GM21825 (cell line): Measurements from ENCODE around the gene NEK1.
"Not testable (repeated sequence)": the region's sequence is repeated elsewhere in the genome, so short reads cannot be mapped to it uniquely, and the experiment has no call there.

Source experiments
- ATAC-seq: cut with Tn5 transposase; IDR thresholded peaks from one replicate; pipeline ENCODE4 v1.9.1; 2021; ENCODE audit warnings: mild to moderate bottlenecking, moderate library complexity; ENCODE audit not compliant: unreplicated experiment

NEK1 gene

GRCh38 chr4:169626331-169627282 lies 14.2 kb upstream of the NEK1 start:
- ATAC-seq = no peak

- no peak for ATAC-seq
These were observed 13.5 kb upstream of the NEK1 start for GRCh38 chr4:169625886-169626285.

- ATAC-seq = not testable (repeated sequence)
These were observed 11.6 kb upstream of the NEK1 start for GRCh38 chr4:169624012-169624411.

- ATAC-seq = no peak
These were observed 10.2 kb upstream of the NEK1 start for GRCh38 chr4:169622566-169622965.

GRCh38 chr4:169621731-169622492 lies 9.5 kb upstream of the NEK1 start:
- no peak for ATAC-seq

- no peak for ATAC-seq
These were observed 8.5 kb upstream of the NEK1 start for GRCh38 chr4:169620880-169621248.

GRCh38 chr4:169619958-169620879 lies 7.8 kb upstream of the NEK1 start, which contains the start of gene CLCN3:
TSS of gene CLCN3 (plus strand) at chr4:169620578. CDS start at chr4:169635929, 15,351 bp downstream.
- peak; percentile 93 for ATAC-seq

- peak; percentile 43 for ATAC-seq
These were observed 7.2 kb upstream of the NEK1 start for GRCh38 chr4:169619518-169619957.

GRCh38 chr4:169618986-169619385 lies 6.6 kb upstream of the NEK1 start:
- no peak for ATAC-seq

GRCh38 chr4:169618286-169618685 lies 5.9 kb upstream of the NEK1 start:
- ATAC-seq = no peak

- ATAC-seq = no peak
These were observed 4.9 kb upstream of the NEK1 start for GRCh38 chr4:169617306-169617705.

GRCh38 chr4:169616846-169617245 lies 4.5 kb upstream of the NEK1 start:
- ATAC-seq = no peak

- no peak for ATAC-seq
These were observed 3.2 kb upstream of the NEK1 start for GRCh38 chr4:169615467-169616106.

- peak; percentile 43 for ATAC-seq
These were observed 782 bp upstream of the NEK1 start for GRCh38 chr4:169612871-169613859.

GRCh38 chr4:169611157-169611556 lies 1.2 kb downstream of the NEK1 start:
- no peak for ATAC-seq

- no peak for ATAC-seq
These were observed 7.5 kb downstream of the NEK1 start for GRCh38 chr4:169604903-169605331.

- ATAC-seq = peak; percentile 76
These were observed 8.1 kb downstream of the NEK1 start for GRCh38 chr4:169604131-169604900.

- ATAC-seq = no peak
These were observed 9.1 kb downstream of the NEK1 start for GRCh38 chr4:169603312-169603711.
